Right hindlimb (tissue), 1 donor: ENCODE data around the gene CD46.

ENCODE experiments used
- DNase-seq: peaks from one replicate; pipeline ENCODE4 v3.0.0-alpha.2; 2018

Gene CD46

GRCh38 chr1:207832796-207833195, 80.9 kb downstream of the CD46 start:
- DNase-seq: no peak

DNA sequence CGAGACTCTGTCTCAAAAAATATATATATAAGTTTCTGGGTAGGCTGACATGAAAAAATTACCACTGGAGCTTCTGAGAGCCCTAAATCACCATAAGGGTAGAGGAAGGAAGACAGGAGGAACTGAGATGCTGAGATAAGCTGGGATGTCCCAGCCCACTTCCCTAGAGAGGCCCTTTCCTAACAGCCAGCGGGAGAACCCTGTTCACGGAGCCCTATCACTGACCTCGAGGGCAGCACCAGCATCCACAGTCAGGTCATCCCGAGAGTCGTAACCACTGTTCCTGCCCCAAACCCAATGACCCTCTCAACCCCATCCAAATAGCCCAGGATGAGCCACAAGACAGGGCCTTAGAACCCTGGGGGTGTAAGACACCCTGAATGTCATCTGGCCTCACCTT, 81.5 kb downstream of the CD46 start:
- no peak for DNase-seq

DNA sequence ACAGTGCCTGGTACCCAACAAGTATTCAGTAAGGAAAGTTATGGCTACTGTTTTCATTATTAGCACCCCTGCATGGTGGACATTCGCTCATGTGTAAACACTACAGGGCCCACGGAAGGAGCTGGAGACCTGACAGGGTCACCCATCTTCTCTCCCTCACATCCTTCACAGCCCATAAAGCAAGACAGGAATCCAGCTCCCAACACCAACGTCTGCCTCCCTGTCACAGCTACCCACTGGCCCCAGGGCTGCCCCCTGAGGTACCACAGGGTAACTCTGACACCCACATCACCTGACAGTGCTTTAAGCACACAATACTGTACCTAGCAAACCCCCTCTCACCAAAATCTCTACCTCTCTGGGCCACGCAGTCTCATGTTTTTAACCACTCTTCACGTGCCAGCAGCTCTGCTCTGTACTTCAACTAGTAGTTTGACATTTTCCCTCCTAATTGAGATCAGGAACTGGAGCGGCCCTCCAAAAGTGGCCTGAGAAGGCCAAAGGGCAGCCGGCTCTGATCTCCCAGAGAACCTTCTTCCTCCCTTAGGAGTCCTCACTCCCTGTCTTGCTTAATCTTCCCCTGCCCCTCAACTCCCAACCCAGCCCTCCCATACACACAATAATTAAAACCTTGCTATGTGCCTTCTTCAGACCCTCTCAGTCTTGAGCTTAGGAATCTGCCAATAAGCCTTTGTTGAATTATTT, 82.3 kb downstream of the CD46 start:
- no peak for DNase-seq

- DNase-seq: no peak
These were observed 84.1 kb downstream of the CD46 start for GRCh38 chr1:207835958-207836357.

- DNase-seq: no peak
These were observed 84.9 kb downstream of the CD46 start for GRCh38 chr1:207836591-207837347.

DNA sequence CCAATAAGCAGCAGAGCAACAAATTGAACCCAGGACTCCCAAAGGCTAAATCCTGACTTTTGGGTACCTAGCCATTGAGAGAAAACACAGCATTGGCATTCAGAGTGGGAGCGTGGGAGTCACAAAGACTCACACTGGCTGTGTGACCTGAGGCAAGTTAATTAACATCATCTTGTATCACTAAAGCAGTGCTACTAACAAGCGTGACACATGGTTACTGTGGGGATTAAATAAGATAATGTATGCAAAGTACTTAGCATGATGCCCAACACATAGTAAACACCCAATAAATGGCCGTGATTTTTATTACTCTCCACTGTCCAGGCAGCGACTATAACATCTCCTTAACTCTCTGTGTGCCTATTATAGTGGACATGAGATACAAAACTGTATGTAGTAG, 85.8 kb downstream of the CD46 start:
- DNase-seq: no peak

GRCh38 chr1:207838156-207839082, 86.6 kb downstream of the CD46 start:
- no peak for DNase-seq

- no peak for DNase-seq
These were observed 87.2 kb downstream of the CD46 start for GRCh38 chr1:207839083-207839413.

GRCh38 chr1:207840380-207840779, 88.5 kb downstream of the CD46 start:
- DNase-seq: no peak

DNA sequence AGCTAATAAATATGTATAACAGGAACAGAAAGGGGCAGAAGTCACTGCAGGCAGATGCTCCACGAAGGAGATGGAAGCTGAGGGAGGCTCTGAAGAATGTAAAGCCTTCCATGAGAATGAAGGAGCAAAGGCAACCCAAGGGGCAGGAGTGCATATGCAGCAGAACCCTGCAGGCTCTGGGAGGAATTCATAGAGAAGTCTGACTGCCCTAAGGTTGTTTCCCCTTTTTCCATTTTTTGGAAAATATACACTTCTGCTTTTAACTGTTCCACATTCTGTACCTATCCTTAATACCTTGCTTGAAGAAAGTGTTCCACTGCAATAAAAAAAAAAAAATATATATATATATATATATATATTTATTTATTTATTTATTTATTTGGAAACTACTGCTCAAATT, 89.4 kb downstream of the CD46 start:
- no peak for DNase-seq

GRCh38 chr1:207841901-207842300, 90.0 kb downstream of the CD46 start:
- DNase-seq: no peak

- DNase-seq: no peak
These were observed 90.7 kb downstream of the CD46 start for GRCh38 chr1:207842506-207842905.

DNA sequence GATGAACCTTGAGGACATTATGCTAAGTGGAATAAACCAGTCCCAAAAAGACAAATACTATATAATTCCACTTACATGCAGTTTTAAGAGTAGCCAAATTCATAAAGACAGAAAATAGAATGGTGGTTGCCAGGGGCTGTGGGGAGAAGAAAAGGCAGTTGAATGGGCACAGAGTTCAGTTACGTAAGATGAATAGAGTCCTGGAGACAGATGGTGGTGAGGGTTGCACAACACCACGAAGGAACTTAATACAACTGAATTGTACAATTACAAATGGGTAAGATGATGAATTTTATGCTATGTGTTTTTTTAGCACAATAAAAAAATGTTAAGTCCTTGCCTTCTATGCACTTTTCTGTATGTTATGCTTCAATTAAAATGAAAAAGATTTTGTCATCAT, 92.5 kb downstream of the CD46 start:
- no peak for DNase-seq
